ENCODE results near the gene GLCE.
A peak's percentile ranks its signal among the peaks of the same experiment; 100 is the strongest.
"Not testable (repeated sequence)": the region's sequence is repeated elsewhere in the genome, so short reads cannot be mapped to it uniquely, and the experiment has no call there.

Gene GLCE

DNA sequence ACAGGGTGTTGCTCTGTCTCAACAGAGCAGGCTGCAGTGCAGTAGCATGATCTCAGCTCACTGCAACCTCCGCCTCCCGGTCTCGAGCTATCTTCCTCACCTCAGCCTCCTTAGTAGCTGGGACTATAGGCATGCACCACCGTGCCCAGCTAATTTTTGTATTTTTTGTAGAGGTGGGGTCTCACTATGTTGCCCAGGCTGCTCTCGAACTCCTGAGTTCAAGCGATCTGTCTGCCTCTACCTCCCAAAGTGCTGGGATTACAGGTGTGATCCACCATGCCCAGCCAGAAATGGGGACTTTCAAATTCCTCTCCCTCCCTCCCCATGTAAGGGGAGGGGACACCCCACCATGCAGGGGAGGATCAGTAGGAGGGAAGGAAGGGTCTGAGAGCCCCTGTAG lies 141.7 kb downstream of the GLCE start:
- not testable (repeated sequence) for DNase-seq

DNA sequence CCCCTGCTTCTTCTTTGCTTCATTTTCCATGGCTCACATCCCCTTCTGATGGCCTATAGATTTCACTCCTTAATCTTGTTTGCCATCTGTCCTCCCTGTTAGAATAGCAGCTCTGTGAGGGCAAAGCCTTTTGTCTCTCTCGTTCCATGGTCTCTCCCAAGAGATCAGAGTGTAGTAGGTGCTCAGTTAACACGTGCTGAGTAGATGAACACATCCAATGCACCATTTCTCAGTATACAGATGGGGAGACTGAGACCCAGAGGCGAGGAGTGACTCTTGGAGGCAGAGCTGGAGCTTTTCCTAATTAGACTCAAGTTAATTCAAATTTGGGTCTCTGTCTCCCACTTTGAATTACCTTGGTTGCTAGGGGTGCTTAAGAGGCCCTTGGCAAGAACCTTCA lies 142.5 kb downstream of the GLCE start:
- no peak for DNase-seq

DNA sequence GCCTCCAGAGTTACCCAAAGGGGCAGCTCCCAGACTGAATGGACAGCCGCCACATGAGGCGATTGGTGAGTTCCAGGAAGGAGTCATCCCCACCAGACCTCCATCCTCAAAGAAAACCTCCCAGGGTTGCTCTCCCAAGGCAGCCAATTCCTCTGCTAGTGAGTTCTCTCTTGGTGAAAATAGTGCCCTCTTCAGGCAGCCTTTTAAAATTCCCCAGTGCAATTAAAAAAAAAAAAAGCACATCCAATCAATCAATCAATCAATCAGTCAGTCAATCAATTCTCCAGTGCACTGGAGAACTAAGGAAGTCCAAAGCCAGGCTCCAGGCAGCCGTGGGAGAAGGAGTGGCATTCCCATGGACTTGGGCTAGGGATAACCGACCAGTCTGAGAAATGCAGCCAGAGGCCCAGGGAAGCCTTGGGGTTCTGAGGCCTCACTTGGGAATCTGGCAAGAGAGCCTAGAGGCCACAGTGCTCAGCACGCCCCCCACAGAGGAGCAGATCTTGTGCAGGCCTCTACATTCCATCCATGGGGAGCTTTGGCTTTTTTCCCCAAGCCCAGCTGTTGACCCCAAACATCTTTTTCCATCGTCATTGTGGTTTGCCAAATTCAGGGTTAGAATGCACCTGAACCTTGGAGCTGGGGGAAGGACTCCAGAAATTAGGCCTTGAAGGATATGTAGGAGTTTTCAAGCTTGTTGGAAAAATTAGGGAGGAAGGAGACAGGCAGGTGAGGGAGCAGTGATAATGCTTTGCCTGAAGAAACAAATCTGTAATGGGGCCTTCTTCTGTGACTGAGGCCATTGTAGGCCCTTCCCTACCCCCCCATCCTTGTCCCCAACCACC lies 143.1 kb downstream of the GLCE start:
- DNase-seq, result no peak

DNA sequence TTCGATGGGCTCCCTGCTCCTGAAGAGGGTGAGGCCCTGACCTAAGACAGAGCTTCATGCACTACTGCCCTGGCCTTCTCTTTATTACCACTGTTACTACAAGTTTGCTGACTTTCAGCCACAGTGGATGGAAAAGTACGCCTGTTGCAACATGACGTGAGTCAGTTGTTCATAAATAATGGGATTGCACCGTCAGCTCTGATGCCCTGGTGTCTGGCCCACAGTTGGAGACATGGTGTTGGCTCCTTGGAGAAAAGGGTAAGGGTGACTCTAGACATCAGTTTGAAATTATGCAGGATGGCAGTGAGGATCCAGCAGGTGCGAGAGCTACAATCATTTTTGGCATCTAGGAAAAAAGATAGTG lies 143.7 kb downstream of the GLCE start:
- peak; percentile 92 for DNase-seq

DNA sequence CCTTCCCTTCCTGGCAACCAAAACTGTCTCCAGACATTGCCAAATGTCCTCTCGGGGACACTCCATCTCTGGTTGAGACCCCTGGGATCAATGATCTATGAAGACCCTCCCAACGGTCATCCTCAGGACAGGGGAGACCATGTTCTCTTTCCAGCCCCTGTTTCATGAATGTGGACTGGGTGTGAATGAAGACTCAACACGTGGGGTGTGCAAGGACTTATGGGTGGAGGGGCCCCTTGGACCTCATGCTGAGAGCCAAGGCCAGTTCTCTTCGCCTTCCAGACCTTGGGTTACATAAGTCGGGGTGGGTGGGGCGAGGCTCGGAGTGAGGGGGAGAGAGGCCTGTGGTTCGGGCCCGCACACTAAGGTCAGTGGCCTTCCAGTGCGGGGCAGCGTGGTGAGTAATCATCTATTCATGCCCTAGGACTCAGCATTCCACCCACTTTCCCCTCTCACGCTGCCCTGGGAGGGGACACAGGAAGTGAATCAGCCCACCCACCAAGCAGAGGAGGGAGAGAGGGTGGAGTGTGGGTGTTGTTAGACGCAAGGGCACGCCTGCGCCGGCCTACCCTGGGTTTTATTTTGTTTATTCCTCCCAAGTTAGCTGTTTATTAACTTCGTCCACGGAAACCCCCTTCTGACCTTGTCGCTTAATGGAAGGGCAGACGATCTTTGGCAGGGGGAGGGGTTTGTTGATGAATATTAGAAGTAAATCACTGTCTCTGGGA lies 144.9 kb downstream of the GLCE start:
- DNase-seq, result peak; percentile 96

DNA sequence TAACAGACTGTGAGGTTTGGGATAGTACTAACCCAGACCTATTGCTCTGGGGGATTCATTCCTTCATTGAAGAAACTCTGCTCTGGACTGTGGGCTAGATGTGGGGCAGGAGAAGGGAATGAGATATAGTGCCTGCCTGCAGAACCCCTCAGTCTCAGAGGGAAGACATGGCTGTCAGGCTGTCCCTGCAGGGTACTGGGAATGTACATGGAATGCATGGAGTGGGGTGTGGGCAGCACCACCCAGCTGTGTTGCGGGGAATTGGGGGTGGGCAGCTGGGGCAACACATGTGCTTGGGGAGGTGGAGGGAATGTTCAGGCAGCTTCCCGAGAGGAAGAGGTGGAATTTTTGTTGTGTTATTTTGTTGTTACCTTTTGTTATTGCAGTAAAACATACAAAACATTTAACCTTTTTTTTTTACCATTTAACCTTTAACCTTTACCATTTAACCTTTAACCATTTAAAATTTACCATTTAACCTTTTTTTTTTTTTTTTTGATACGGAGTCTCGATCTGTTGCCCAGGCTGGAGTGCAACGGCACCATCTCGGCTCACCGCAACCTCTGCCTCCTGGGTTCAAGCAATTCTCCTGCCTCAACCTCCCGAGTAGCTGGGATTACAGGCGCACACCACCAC lies 145.6 kb downstream of the GLCE start:
- no peak for DNase-seq

DNA sequence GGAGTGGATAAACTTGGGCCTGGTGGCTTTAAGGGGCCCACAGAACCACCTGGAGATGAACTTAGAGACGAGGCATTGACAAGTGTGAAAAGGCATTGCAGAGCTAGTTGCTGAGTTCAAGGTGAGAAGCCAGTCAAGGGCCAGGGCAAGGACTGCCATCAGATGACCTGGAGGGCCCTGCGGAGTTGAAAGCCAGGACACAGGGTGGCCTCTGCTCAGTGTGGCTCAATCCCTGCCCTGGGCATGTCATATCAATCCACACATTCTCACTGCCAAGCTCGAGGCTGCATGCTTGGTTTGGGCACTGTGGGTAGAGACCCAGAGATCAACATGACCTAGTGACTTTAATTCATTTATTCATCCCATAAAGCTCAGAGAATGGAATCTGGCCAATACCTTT lies 147.5 kb downstream of the GLCE start:
- no peak for DNase-seq

DNA sequence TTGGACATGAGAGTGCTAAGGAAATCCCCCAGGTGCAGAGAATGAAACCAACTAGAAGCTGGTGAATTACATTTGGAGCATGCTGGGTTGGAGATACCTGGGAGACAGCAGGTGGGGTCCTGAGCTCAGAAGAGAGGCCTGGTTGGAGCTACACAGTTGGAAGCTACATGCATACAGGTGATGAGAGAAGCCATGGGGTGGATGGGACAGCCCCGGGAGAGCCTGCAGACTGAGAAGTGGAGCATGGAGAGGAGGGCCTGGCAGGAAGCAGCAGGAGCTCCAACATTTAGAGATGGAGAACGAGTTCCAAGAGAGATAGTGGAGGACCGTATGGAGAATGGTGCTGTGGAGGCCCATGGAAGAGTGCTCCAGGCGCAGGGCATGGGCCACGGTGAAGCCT lies 148.5 kb downstream of the GLCE start:
- DNase-seq, result no peak

DNA sequence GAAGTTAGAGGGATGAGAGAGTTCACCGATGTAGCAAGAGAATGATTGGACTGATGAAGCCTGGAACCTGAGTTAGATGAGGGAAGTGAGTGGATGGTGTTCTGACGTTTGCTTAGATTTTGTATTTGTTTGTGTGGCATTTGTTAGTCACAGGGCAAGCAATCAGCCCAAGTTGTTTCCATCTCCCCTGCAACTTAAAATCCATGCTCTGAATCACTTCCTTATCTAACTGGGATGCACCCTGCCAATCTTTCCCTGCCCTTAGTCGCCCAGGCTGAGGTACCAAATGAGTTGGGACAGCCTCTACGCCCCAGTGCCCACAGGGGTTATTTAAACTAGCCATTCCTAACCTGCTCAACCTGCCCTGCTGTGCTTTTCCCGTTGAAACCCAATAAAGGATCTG lies 150.9 kb downstream of the GLCE start:
- peak; percentile 29 for DNase-seq

DNA sequence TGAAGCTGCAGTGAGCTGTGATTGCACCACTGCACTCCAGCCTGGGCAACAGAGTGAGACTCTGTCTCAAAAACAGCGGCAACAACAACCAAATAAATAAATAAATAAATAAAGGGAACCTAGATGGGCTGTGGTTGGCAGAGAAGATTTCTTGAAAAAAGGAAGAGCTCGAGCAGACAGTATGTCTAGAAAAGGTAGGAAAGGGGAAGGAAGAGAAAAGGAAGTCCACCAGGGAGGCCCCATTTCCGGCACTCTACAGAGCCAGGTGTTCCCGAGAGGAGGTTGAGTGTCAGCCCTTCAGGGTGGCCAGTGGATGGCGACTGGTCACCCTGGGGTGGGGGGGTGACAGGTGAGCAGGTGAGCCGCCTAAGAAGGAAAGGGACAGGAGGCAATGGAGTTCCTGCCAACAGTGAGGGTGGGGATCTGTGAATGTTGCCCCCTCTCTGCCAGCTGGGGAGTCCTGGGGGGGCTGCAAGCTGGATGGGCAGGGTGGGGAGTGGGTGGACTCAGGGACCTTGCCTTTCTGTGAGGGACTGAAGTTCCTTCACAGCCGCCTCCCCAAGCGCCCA lies 153.1 kb downstream of the GLCE start:
- DNase-seq, result peak; percentile 47

DNA sequence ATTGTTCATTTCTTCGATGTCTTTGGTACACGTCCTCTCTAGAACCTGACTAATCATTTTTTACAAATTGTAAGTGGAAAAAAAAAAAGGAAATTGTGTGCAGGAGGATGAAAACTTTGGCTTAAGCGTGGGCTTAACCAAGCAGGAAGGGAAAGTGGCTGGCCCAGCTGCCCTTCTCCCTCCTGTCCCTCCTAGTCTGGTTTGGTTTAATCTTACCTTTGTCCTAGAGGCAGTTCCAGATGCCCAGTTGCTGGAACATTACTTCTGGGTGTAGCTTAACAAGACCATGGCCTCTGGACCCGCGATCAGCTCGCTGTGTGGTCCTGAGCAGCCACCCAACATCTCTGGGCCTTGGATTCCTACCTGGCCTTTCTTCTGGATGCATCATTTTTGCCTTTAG lies 153.7 kb downstream of the GLCE start:
- peak; percentile 62 for DNase-seq

DNA sequence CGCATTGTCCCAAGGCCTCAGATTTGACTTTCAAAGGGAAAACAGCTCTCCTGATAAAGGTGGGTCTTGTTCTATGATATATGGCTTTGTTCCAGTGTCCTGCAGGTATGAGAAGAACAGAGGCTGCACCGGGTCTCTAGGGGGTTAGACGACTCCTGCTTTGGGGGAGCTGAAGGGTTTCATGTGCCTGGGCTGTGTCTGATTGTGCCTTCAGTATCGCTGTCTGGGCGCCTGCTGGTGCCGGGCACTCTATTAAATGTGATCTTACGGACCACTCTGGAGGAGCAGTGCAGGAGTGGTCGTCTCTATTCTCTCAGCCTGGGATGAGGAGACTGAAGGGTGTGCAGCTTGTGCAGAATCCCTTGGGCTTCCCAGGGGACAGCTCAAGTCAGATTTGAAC lies 154.3 kb downstream of the GLCE start:
- no peak for DNase-seq

DNA sequence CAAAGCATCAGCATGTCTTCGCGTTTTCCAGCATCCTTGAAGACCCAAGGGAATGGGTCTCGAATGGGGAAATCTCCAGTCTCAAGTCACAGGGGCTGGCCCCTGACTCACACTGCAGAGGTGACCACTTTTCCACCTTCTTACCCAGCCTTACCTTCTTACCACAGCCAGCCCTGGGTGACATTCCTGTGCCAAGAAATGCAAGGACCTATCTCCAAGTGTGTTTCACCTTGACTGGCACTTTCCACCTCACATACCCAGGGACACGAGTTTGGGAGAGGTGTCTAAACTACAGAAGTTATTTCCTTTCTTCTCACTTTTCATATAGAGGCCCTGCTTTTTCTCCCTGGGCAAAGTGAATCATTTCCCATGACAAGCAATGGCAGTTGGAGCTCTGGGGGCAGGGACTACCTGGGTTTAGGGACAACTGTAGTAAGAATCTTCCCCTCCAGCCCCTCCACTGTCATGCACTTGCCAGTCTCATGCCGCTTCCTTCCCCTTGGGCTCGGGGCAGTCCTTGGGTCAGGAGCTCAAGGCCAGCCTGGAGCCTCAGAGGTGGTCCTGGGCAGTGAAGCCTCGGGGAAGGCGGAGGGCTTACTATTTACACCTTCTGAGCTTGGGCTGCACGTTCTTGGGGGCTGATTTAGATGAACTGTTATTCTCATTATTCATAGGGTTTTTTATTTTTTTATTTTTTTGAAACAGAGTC lies 155.1 kb downstream of the GLCE start:
- DNase-seq, result no peak

DNA sequence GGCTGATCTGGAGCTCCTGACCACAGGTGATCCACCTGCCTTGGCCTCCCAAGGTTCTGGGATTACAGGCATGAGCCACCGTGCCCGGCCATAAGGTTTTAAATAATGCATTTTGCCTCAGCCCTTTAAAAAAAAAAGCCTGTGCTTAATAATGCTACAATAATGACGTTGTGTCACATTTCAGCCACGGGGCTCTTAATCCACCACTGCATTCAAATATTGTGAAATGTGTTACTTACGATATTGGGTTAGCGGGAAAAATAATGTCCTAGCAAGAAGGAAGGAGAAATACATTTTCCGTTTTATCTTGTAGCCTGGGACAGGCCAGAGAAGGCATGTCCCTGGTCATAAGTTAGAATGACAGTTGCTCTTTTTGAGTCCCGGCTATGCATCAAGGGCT lies 155.9 kb downstream of the GLCE start:
- DNase-seq, result peak; percentile 78

DNA sequence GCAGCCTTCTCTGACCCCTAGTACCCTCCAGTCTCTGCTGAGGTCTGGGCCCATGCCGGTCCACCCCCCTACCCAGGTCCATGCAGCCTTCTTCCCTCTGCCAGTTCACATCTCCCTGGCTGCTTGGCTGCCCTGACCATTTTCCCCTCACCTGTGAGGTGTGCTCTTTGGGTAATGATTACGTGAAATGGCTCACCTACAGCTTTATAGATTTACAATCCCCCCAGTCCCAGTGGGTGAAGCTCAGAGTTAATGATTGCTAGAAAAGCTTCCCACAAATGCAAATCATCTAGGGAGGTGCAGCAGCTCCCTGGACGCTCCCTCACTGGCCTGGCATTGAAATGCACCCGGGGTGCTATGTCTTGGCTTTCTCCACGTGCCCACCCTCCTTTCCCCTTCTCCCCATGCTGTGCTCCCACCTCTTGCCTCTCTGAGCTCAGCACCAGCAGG lies 157.0 kb downstream of the GLCE start:
- DNase-seq, result no peak

DNA sequence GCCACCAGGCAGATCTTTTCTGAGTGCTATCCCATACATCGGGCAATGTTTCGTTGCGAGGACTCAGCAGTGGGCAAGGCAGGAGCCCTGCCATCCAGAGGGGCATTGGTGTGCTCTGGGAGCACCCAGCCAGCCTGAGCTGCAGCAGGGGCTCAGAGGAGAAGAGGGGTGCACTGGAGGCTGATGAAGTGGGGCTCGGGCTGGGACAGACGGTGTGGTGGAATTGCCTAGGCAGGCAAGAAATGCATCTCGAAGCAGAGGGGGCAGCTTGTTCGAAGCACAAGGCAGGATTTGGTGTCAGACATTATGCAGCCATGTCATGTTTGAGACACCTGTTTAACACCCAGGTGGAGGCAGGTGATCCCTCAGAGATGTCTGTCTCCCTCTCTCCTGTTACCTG lies 157.6 kb downstream of the GLCE start:
- DNase-seq, result no peak

DNA sequence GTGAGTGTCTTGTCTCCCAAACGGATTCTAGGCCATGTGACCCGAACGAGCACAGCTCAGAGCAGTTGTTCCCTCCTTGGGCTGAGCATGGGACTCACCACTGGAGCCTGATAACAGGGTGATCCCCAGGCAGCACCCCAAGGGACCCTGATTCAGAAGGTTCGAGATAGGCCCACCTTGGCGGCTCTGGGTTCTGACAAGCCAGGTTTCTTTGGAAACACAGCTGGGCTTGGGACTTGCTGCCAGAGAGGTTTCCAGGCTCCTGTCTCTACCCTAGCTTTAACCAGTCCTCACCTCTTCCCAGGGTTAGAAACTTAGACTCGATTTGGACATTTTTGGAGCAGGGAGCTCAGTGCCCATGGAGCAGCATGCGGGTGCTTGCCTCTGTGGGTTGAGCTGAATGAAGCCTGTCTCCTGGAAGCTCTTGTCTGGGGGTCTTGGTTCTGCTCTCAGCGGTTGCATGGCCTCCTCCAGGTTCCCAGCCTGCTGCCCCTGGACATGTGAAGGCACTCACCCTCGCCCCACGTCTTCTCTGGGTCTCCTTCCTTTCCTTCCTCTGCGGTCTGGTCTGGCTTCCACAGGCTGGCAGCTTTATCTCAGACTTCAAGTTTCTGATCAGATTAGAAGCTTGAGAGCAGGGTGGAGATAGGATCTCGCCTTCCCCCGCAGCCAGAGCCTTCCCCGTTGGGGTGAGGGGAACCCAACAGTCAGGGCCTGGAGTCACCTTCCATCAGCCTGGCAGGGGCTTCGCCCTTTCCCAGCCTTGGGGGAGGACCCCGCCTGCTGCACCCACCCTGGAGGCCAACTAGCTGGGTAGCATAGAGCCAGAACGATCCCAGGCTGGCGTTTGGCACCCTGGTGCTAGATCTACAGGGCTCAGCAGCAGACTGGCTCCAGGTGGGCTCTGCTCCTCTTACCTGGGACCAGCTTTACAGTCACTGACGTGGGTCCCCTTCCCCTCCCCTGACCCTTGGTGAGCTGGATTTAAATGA lies 159.2 kb downstream of the GLCE start:
- no peak for DNase-seq

DNA sequence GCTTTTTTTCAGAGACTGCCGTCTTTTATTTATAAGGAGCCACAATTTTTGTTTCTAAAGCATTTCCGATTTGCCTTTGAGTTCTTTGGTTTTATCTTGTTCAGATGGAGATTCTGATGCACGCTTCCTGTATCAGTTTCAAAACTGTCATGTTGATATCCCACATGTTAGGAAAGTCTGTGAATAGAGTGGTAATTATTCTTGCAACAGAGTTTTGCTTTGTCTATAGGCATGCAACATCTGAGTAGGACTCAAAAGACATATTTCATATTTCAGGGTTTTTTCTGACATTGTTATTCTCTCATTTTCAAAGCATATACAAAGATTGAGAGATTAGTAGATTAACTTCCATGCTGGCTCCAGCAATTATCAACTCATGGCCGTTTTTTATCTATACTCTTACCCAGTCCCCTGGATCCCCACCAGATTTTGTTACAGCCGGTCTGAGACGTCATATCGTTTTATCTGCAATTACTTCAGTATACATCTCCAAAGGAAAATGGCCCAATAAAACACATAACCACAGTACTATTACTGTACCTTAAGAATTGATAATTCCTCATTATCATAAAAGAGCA lies 160.6 kb downstream of the GLCE start:
- DNase-seq, result peak; percentile 89
